22Rv1 (cell line): ENCODE measurements around the gene NUAK1.

Source experiments
- H3K27ac ChIP-seq: fragments of 450-650 bp; 2 replicates; pipeline ENCODE4 v1.5.1; 2017
- CTCF ChIP-seq: fragments of 450-650 bp; IDR thresholded peaks from 2 replicates; pipeline ENCODE4 v1.5.1; 2017; ENCODE audit warnings: mild to moderate bottlenecking
- ZFX ChIP-seq: fragments of 450-650 bp; IDR thresholded peaks from 2 replicates; pipeline ENCODE4 v1.6.1; 2017; ENCODE audit warnings: antibody characterized with exemption, borderline replicate concordance

The NUAK1 gene

GRCh38 chr12:106130474-106131113 is 8.2 kb downstream of the NUAK1 start:
- no peak overlapping the region for H3K27ac ChIP-seq
- TF ChIP-seq CTCF = no peak
- TF ChIP-seq ZFX = no peak

- no peak overlapping the region for H3K27ac ChIP-seq
- TF ChIP-seq ZFX (no peak), CTCF (no peak)
Observed at GRCh38 chr12:106128585-106129328, 10.0 kb downstream of the NUAK1 start.

- no peak overlapping the region for H3K27ac ChIP-seq
- TF ChIP-seq ZFX (no peak), CTCF (no peak)
Observed at GRCh38 chr12:106127338-106128126, 11.2 kb downstream of the NUAK1 start.

- TF ChIP-seq ZFX = no peak
- no peak for TF ChIP-seq CTCF
Observed at GRCh38 chr12:106126441-106127337, 12.1 kb downstream of the NUAK1 start.

DNA sequence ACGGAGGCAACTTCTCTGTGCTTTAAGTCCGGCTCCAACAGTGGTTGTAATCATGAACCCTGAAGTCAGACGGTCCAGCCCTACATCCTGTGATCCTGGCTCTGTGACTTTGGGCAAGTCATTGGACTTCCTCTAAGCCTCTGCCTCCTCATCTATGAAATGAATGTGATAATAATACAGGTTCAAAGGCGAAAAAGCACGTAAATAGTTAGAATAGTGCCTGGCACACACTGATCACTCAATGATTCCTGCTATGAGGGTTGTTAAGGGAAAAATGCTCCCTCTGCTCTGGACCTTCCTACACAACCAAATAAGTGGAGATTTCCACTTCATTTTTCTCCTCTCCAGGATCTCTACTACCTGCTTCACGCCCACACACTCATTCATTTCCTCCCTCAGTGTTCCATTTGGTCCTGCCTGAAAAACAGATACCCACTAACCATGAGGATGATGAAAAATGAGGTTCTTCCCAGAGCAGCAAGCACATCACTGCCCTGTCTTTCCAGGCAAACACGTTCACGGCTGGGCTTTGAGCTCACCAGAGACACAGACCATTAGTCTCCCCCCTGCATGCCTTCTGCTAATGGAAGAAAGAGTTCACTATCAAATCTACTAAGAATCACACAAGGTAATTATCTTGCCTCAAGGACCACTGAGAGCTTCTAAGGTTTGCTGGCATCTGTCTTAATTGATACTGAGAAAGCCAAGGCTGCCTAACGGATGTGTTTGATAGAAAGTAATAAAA is 13.2 kb downstream of the NUAK1 start:
- no peak for TF ChIP-seq CTCF
- TF ChIP-seq ZFX = no peak
- H3K27ac ChIP-seq = no peak overlapping the region

More at GRCh38 chr12:106126441-106127337, 12.1 kb downstream of the NUAK1 start:
- H3K27ac ChIP-seq = no peak overlapping the region

- no peak overlapping the region for H3K27ac ChIP-seq
- TF ChIP-seq CTCF (no peak), ZFX (no peak)
Observed at GRCh38 chr12:106123551-106124081, 15.1 kb downstream of the NUAK1 start.
